ENCODE measurements around the gene ESRRA.

- no peak for TF ChIP-seq CTCF (IDR thresholded peaks at IDR 0.05)
- TF ChIP-seq POLR2A (IDR thresholded peaks at IDR 0.05): no peak
- no peak for TF ChIP-seq POLR2AphosphoS5 (IDR thresholded peaks at IDR 0.05)
Measured at GRCh38 chr11:64313491-64314145, 8.3 kb downstream of the ESRRA start.

Data from suprapubic skin (tissue), 4 donors.